Measurements from ENCODE around the gene TRIM60. TPM values are rescaled to one million over a fixed set of nuclear protein-coding genes. Genes with fewer than 3 reads are reported as not detected.

Gene TRIM60
- total and polyA plus RNA-seq, 12 donors: not detected

DNA sequence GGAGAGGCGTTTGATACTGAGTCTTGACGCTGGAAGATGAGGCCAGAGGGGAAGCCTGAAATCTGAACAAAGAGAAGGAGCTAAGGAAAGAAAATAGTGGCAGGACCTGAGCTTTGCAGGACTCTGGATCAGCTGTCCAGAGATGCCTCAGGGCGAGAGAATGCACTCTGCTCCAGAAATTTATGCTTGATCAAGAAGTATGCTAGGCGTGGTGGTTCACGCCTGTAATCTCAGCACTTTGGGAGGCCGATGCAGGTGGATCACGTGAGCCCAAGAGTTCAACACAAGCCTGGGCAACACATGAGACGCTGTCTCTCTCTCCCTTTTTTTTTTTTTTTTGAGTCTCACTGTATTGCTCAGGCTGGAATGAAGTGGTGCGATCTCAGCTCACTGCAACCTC, 23.8 kb downstream of the TRIM60 start:
- no peak overlapping the region for H3K4me3 ChIP-seq
- ATAC-seq (no peak), DNase-seq (no peak)
- H3K36me3 ChIP-seq: no peaks in the 10 kb centered on the region
- TF ChIP-seq, protein P1, sequence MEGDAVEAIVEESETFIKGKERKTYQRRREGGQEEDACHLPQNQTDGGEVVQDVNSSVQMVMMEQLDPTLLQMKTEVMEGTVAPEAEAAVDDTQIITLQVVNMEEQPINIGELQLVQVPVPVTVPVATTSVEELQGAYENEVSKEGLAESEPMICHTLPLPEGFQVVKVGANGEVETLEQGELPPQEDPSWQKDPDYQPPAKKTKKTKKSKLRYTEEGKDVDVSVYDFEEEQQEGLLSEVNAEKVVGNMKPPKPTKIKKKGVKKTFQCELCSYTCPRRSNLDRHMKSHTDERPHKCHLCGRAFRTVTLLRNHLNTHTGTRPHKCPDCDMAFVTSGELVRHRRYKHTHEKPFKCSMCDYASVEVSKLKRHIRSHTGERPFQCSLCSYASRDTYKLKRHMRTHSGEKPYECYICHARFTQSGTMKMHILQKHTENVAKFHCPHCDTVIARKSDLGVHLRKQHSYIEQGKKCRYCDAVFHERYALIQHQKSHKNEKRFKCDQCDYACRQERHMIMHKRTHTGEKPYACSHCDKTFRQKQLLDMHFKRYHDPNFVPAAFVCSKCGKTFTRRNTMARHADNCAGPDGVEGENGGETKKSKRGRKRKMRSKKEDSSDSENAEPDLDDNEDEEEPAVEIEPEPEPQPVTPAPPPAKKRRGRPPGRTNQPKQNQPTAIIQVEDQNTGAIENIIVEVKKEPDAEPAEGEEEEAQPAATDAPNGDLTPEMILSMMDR (IDR thresholded peaks at IDR 0.05): no peak
- H3K27ac ChIP-seq: no peak overlapping the region
- intact Hi-C loops (cut with DNase I): no loop called here
- H3K9me3 ChIP-seq: no peaks in the 10 kb centered on the region
- peaks cover 0 to 11% (median 0%) of the 10 kb centered on the region in 7 donors for H3K27me3 ChIP-seq
- WGBS, 2 donors: 84 to 92% methylated on average over 9 of the region's 9 CpGs
- H3K4me1 ChIP-seq: peaks cover 0 to 5% (median 0%) of the 10 kb centered on the region in 9 donors

DNA sequence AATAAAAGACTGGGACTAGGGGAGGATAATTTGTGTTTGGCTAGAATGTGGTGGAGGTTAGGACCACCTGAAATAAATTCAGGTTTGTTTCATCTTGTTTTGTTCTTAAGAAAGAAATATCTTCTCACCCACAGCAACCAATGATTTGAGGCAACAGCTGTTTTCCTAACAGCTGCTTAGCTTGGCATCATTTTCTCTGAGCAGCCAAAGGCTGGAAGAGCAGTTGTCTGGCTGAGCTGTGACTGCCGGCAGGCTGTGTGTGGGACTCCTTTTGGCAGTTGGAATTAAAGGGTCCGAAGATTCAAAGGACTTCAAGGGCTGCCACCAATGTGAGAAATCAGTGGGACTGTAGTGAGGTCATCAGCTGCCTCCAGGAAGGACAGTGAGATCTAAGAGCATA, 26.9 kb downstream of the TRIM60 start:
- Histone ChIP-seq H3K27me3 (no peaks in the 10 kb centered on the region), H3K36me3 (no peaks in the 10 kb centered on the region), H3K9me3 (no peaks in the 10 kb centered on the region), H3K4me1 (peaks cover 0 to 8% (median 0%) of the 10 kb centered on the region in 9 donors), H3K27ac (no peak overlapping the region), H3K4me3 (no peak overlapping the region)
- intact Hi-C loops (cut with DNase I): no loop called here
- DNase-seq (no peak), ATAC-seq (no peak)
- TF ChIP-seq, protein P1 (IDR thresholded peaks at IDR 0.05): no peak
- 67 to 78% methylated on average over 2 of the region's 2 CpGs for WGBS, 2 donors

- 77 to 78% methylated on average over 4 of the region's 4 CpGs for WGBS, 2 donors
- no peak overlapping the region for H3K4me3 ChIP-seq
- H3K36me3 ChIP-seq: no peaks in the 10 kb centered on the region
- intact Hi-C loops (cut with DNase I): no loop called here
- ATAC-seq (no peak), DNase-seq (no peak)
- H3K4me1 ChIP-seq: peaks cover 0 to 8% (median 0%) of the 10 kb centered on the region in 9 donors
- no peaks in the 10 kb centered on the region for H3K9me3 ChIP-seq
- TF ChIP-seq, protein P1 (IDR thresholded peaks at IDR 0.05): no peak
- H3K27me3 ChIP-seq: no peaks in the 10 kb centered on the region
- H3K27ac ChIP-seq: no peak overlapping the region
Observed at GRCh38 chr4:165059386-165059785, 27.6 kb downstream of the TRIM60 start.

GRCh38 chr4:165060938-165061337, 29.1 kb downstream of the TRIM60 start:
- 67 to 71% methylated on average over 1 of the region's 1 CpG for WGBS, 2 donors
- Histone ChIP-seq H3K4me3 (no peak overlapping the region), H3K4me1 (peaks cover 0 to 8% (median 0%) of the 10 kb centered on the region in 9 donors), H3K27me3 (no peaks in the 10 kb centered on the region), H3K9me3 (no peaks in the 10 kb centered on the region), H3K27ac (no peak overlapping the region), H3K36me3 (no peaks in the 10 kb centered on the region)
- TF ChIP-seq, protein P1 (IDR thresholded peaks at IDR 0.05): peak in 2 of 9 donors; percentile 6 to 14
- intact Hi-C loops (cut with DNase I): no loop called here
- DNase-seq: no peak
- no peak for ATAC-seq

Data from heart right ventricle (tissue), 16 donors.